HepG2 (cell line): ENCODE data around the gene RPS13. TPM values are rescaled to one million over a fixed set of nuclear protein-coding genes. Genes with fewer than 3 reads are reported as not detected.

ENCODE experiments used
- ATAC-seq: fragments of 200-7000 bp; cut with Tn5 transposase; 3 replicates; pipeline ENCODE4 v1.9.1; 2020; ENCODE audit warnings: mild to moderate bottlenecking, moderate library complexity
- BruUV-seq: library from RNA; stranded (reverse); fragments of 400-500 nt; replicated peaks from 2 replicates; lab custom pipeline; 2021; lab: Mats Ljungman, UMichigan
- CTCF ChIA-PET: fragments of 300-600 bp; formaldehyde crosslinking; extraction: SDS; loops from one replicate; lab custom pipeline; 2021; ENCODE audit warnings: low total read pairs, inconsistent platforms, low intra/inter-chr PET ratio; lab: Yijun Ruan, JAX
- POLR2A ChIA-PET: fragments of 350-600 bp; sonication (Branson Sonifier 250); formaldehyde crosslinking; loops from one replicate; lab custom pipeline; 2020; ENCODE audit warnings: antibody characterized with exemption, inconsistent platforms; lab: Yijun Ruan, JAX
- DNase-seq: peaks from one replicate; pipeline ENCODE4 v3.0.0-alpha.2; 2015; ENCODE audit warnings: low spot score
- FAIRE-seq: peaks from 3 replicates; lab custom pipeline; 2011; peaks lifted over from hg19 to GRCh38; lab: Jason Lieb, UNC
- H2AFZ ChIP-seq: one replicate; pipeline ENCODE4 v1.6.1; 2011; ENCODE audit warnings: low read length, inconsistent platforms
- H3K27ac ChIP-seq: fragments of 300-600 bp; 3 replicates; pipeline ENCODE4 v1.8.0; 2011; ENCODE audit warnings: mixed run types, mild to moderate bottlenecking, mixed read lengths, low read length, inconsistent platforms; ENCODE audit not compliant: insufficient read depth; ENCODE audit errors: extremely low read length
- H3K27me3 ChIP-seq, 2 experiments: fragments of 200-600 bp in 1 of 2; 2 replicates in 1 of 2; 3 replicates in 1 of 2; pipeline versions ENCODE4 v1.6.0 to v1.8.0; 2011; ENCODE audit warnings: low read length in 2 of 2, mild to moderate bottlenecking in 2 of 2, moderate library complexity in 2 of 2, inconsistent platforms in 1 of 2; ENCODE audit not compliant: insufficient read depth in 2 of 2, control insufficient read depth in 1 of 2
- H3K36me3 ChIP-seq, 2 experiments: fragments of 200-600 bp in 1 of 2; replicated peaks in 1 of 2; 2 replicates in 1 of 2; 3 replicates in 1 of 2; pipeline versions ENCODE4 v1.5.1 to v1.8.0; 2011; ENCODE audit warnings: low read length in 2 of 2, inconsistent platforms in 1 of 2; ENCODE audit not compliant: insufficient read depth in 2 of 2, control insufficient read depth in 1 of 2
- H3K4me1 ChIP-seq: 2 replicates; pipeline ENCODE4 v1.5.1; 2012; ENCODE audit warnings: low read length, inconsistent platforms; ENCODE audit not compliant: insufficient read depth
- H3K4me2 ChIP-seq: 2 replicates; pipeline ENCODE4 v1.6.0; 2011; ENCODE audit warnings: low read depth, low read length, inconsistent platforms
- H3K4me3 ChIP-seq, 3 experiments: fragments of 200-600 bp in 1 of 3; sonication (generic), shearing (Covaris generic) in 1 of 3; replicated peaks in 1 of 3; 2 replicates each; pipeline ENCODE4 v1.5.1; 2011 to 2016; ENCODE audit warnings: low read length in 3 of 3, inconsistent platforms in 2 of 3, low read depth in 2 of 3, mild to moderate bottlenecking in 2 of 3, control low read depth in 1 of 3, mixed read lengths in 1 of 3; ENCODE audit not compliant: insufficient read depth in 1 of 3
- H3K79me2 ChIP-seq: one replicate; pipeline ENCODE4 v1.6.1; 2011; ENCODE audit warnings: low read length, inconsistent platforms; ENCODE audit not compliant: insufficient read depth
- H3K9ac ChIP-seq: 2 replicates; pipeline ENCODE4 v1.6.0; 2011; ENCODE audit warnings: mild to moderate bottlenecking, low read depth, low read length, inconsistent platforms; ENCODE audit not compliant: insufficient read depth
- H3K9me3 ChIP-seq: 2 replicates; pipeline ENCODE4 v1.5.1; 2012; ENCODE audit warnings: mild to moderate bottlenecking, low read length
- H4K20me1 ChIP-seq: 2 replicates; pipeline ENCODE4 v1.6.0; 2011; ENCODE audit warnings: inconsistent platforms, mild to moderate bottlenecking, low read length, moderate library complexity; ENCODE audit not compliant: insufficient read depth
- ELF3 ChIP-seq: IDR thresholded peaks from 2 replicates; pipeline ENCODE4 v1.6.1; 2016; ENCODE audit warnings: missing genetic modification reagents, missing compliant biosample characterization
- GATAD2A ChIP-seq: IDR thresholded peaks from 2 replicates; pipeline ENCODE4 v1.6.1; 2016
- HMG20B ChIP-seq: conservative IDR thresholded peaks from 2 replicates; pipeline ENCODE4 v1.6.1; 2016; ENCODE audit warnings: missing genetic modification reagents, missing compliant biosample characterization
- HNF4A ChIP-seq: sonication (generic); formaldehyde crosslinking; IDR thresholded peaks from 2 replicates; pipeline ENCODE4 v1.4.0; 2020; ENCODE audit warnings: missing genetic modification reagents
- MBNL3 ChIP-seq: fragments of 250-450 bp; sonication (Bioruptor Pico); conservative IDR thresholded peaks from 2 replicates; pipeline ENCODE4 v1.8.0; 2022; ENCODE audit warnings: mild to moderate bottlenecking, inconsistent platforms
- MXD4 ChIP-seq: IDR thresholded peaks from 2 replicates; pipeline ENCODE4 v1.6.1; 2016; ENCODE audit warnings: mild to moderate bottlenecking, missing biosample characterization, missing genetic modification reagents
- NFE2 ChIP-seq: sonication (generic); formaldehyde crosslinking; IDR thresholded peaks from 2 replicates; pipeline ENCODE4 v1.4.0; 2020; ENCODE audit warnings: missing genetic modification reagents
- SALL1 ChIP-seq: sonication (generic); formaldehyde crosslinking; IDR thresholded peaks from 2 replicates; pipeline ENCODE4 v1.8.0; 2022; ENCODE audit warnings: mild to moderate bottlenecking, missing genetic modification reagents
- SOX5 ChIP-seq: IDR thresholded peaks from 2 replicates; pipeline ENCODE4 v1.6.1; 2016; ENCODE audit warnings: borderline replicate concordance
- ZBTB7B ChIP-seq: sonication (generic); formaldehyde crosslinking; IDR thresholded peaks from 2 replicates; pipeline ENCODE4 v1.4.0; 2020; ENCODE audit warnings: missing genetic modification reagents
- ZNF263 ChIP-seq: sonication (generic); formaldehyde crosslinking; IDR thresholded peaks from 2 replicates; pipeline ENCODE4 v1.4.0; 2020; ENCODE audit warnings: missing genetic modification reagents
- ZNF292 ChIP-seq: sonication (generic); formaldehyde crosslinking; IDR thresholded peaks from 2 replicates; pipeline ENCODE4 v1.8.1; 2022; ENCODE audit warnings: mild to moderate bottlenecking, low read depth, missing genetic modification reagents, borderline replicate concordance
- ZNF607 ChIP-seq: sonication (generic); formaldehyde crosslinking; IDR thresholded peaks from 2 replicates; pipeline ENCODE4 v1.5.1; 2020; ENCODE audit warnings: missing genetic modification reagents, mild to moderate bottlenecking, borderline replicate concordance
- WGBS: methylation state at CpG from one replicate; pipeline ENCODE4 v1.1.6; 2017; ENCODE audit warnings: low lambda C conversion rate; 5-methylcytosine and 5-hydroxymethylcytosine counted together
- in situ Hi-C: cut with HindIII; loops from 2 replicates; pipeline ENCODE4 v1.10.0; 2017; ENCODE audit warnings: low pct_unique_long_range_greater_than_20kb; ENCODE audit not compliant: extremely low pct_ligation_motif_present
- intact Hi-C: fragments of 100-400 bp; cut with micrococcal nuclease; formaldehyde crosslinking; loops from one replicate; pipeline ENCODE4 v1.10.0; 2022; ENCODE audit not compliant: unreplicated experiment
- polyA plus RNA-seq, 8 experiments: library from polyadenylated mRNA; depleted of rRNA in 3 of 8; stranded (reverse) in 7 of 8; unstranded in 1 of 8; fragments of >200 nt; fragmentation: Illumina TruSeq in 4 of 8; extraction: Trizol in 4 of 8; gene quantifications; 2 replicates each; pipeline versions ENCODE4 v1.2.1 to v1.2.3, GENCODE V29; 2011 to 2016; ENCODE audit warnings: low read depth in 4 of 8, missing spikeins in 1 of 8, mixed read lengths in 1 of 8; ENCODE audit not compliant: insufficient read depth in 1 of 8
- total RNA-seq, 5 experiments: library from RNA; depleted of rRNA; stranded (reverse); fragments of >200 nt; fragmentation: Illumina TruSeq; extraction: Trizol; gene quantifications; 2 replicates each; pipeline ENCODE4 v1.2.3, GENCODE V29; 2016; ENCODE audit warnings: low read depth in 1 of 5
- TF ChIP-seq, protein P1 (sequence below): sonication (generic); formaldehyde crosslinking; IDR thresholded peaks from 2 replicates; pipeline ENCODE4 v1.4.0; 2020; ENCODE audit warnings: missing genetic modification reagents; ENCODE audit errors: not compliant biosample characterization
- TF ChIP-seq, protein P2 (sequence below): sonication (generic); formaldehyde crosslinking; IDR thresholded peaks from 2 replicates; pipeline ENCODE4 v1.5.0; 2020; ENCODE audit warnings: mild to moderate bottlenecking, missing genetic modification reagents

RPS13 gene
- total and polyA plus RNA-seq, 2 of the 13 experiments (the other 11 are each of a cell fraction or from before 2014, with no cell fraction given), result 1,542 to 2,245 TPM

DNA sequence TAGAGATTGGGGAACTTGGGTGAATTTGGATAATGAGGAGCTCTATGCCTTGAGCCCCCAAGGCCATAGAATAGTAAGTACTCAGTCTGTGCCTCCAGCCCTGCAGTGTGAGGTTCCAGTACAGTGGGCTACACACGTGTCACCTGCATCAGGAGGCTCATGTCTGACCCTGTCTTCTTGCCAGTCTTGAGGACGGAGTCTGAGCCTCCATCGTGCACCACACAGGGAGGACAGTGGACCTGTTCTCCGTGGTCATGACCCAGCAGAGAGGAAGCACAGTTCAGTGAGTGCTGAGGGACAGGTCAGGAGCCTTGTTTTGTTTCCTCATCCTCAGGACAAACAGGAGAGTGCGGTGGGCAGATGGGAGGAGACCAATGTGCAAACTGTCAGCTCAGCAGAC, 30.8 kb downstream of the RPS13 start:
- Histone ChIP-seq H4K20me1 (no peaks in the 10 kb centered on the region), H3K36me3 (no peaks in the 10 kb centered on the region), H3K27ac (peak overlapping the region; percentile 55), H2AFZ (no peak overlapping the region), H3K4me2 (peak overlapping the region; percentile 58), H3K4me1 (peaks cover 42% of the 10 kb centered on the region), H3K27me3 (no peaks in the 10 kb centered on the region), H3K79me2 (no peaks in the 10 kb centered on the region), H3K4me3 (0 out of 6 replicates have a peak overlapping the region, but pooled peaks of 1 of the 3 experiments have one; percentile 25), H3K9me3 (no peaks in the 10 kb centered on the region), H3K9ac (no peak overlapping the region)
- FAIRE-seq, result no peak
- POLR2A ChIA-PET, result no interaction called here
- no peak for DNase-seq
- in situ Hi-C loops (no loop called here), intact Hi-C loops (loop anchor here (2.0 kb wide), 1 partner anchor 34 kb away; no protein-coding TSS in a partner anchor)
- 20% methylated on average over 1 of the region's 5 CpGs for WGBS
- BruUV-seq, result no TSS peak
- CTCF ChIA-PET, result no interaction called here
- peak; percentile 48; the same call in 1 of the 2 replicates for TF ChIP-seq ZNF263 (CRISPR knock-in tag)
- no peak for TF ChIP-seq NFE2
- 0 out of 2 replicates have a peak, but pooled peaks have one; percentile 12 for TF ChIP-seq SOX5
- 0 out of 2 replicates have a peak, but pooled peaks have one; percentile 20 for TF ChIP-seq GATAD2A
- TF ChIP-seq HMG20B (CRISPR knock-in tag), result no peak
- TF ChIP-seq, protein P1, sequence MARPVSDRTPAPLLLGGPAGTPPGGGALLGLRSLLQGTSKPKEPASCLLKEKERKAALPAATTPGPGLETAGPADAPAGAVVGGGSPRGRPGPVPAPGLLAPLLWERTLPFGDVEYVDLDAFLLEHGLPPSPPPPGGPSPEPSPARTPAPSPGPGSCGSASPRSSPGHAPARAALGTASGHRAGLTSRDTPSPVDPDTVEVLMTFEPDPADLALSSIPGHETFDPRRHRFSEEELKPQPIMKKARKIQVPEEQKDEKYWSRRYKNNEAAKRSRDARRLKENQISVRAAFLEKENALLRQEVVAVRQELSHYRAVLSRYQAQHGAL (CRISPR knock-in tag), result no peak
- TF ChIP-seq HNF4A (CRISPR knock-in tag), result peak; percentile 36
- 0 out of 2 replicates have a peak, but pooled peaks have one; percentile 18 for TF ChIP-seq ELF3 (CRISPR knock-in tag)
- 0 out of 2 replicates have a peak, but pooled peaks have one; percentile 34 for TF ChIP-seq ZBTB7B (CRISPR knock-in tag)
- peak; percentile 45; the same call in 1 of the 2 replicates for TF ChIP-seq ZNF292 (CRISPR knock-in tag)
- TF ChIP-seq, protein P2, sequence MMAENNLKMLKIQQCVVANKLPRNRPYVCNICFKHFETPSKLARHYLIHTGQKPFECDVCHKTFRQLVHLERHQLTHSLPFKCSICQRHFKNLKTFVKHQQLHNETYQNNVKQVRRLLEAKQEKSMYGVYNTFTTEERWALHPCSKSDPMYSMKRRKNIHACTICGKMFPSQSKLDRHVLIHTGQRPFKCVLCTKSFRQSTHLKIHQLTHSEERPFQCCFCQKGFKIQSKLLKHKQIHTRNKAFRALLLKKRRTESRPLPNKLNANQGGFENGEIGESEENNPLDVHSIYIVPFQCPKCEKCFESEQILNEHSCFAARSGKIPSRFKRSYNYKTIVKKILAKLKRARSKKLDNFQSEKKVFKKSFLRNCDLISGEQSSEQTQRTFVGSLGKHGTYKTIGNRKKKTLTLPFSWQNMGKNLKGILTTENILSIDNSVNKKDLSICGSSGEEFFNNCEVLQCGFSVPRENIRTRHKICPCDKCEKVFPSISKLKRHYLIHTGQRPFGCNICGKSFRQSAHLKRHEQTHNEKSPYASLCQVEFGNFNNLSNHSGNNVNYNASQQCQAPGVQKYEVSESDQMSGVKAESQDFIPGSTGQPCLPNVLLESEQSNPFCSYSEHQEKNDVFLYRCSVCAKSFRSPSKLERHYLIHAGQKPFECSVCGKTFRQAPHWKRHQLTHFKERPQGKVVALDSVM (CRISPR knock-in tag), result peak; percentile 60; the same call in 1 of the 2 replicates
- no peak for TF ChIP-seq MBNL3 (CRISPR knock-in tag)
- TF ChIP-seq ZNF607 (CRISPR knock-in tag), result no peak
- TF ChIP-seq MXD4 (CRISPR knock-in tag), result no peak
- peak; percentile 38; the same call in 1 of the 2 replicates for TF ChIP-seq SALL1 (CRISPR knock-in tag)
- no peak for ATAC-seq
